ENCODE results near the gene JMJD4. TPM values are rescaled to one million over a fixed set of nuclear protein-coding genes. Genes with fewer than 3 reads are reported as not detected.

Gene JMJD4
- total and polyA plus RNA-seq, 2 donors (not counting 3 experiments of a cell fraction or from before 2014, with no cell fraction given): 17.3 to 31.2 TPM

- H3K4me2 ChIP-seq (ENCODE audit: insufficient read depth, low read length): no peak overlapping the region
- H3K9me3 ChIP-seq (replicated peaks; ENCODE audit: control insufficient read depth, insufficient read depth, low read length): no peaks in the 10 kb centered on the region
- POLR2A ChIA-PET: no interaction called here
- H3K4me1 ChIP-seq (ENCODE audit: control insufficient read depth, extremely low read depth, insufficient read depth, low read length): peaks cover 10% of the 10 kb centered on the region
- H3K36me3 ChIP-seq (ENCODE audit: control insufficient read depth in 2 of 2, extremely low read depth in 1 of 2, insufficient read depth in 2 of 2, low read length in 2 of 2): peaks cover 0 to 25% of the 10 kb centered on the region in 2 experiments
- H3K4me3 ChIP-seq (replicated peaks in 1 of 3; ENCODE audit: insufficient read depth in 1 of 3, low read depth in 1 of 3, low read length in 3 of 3): no peak overlapping the region
- H3K79me2 ChIP-seq (ENCODE audit: control insufficient read depth, insufficient read depth, low read length): no peaks in the 10 kb centered on the region
- no peak overlapping the region for H2AFZ ChIP-seq (ENCODE audit: low read depth, low read length)
- no peak for DNase-seq (ENCODE audit: low read depth, low spot score)
- dilution Hi-C loops (cut with MboI; ENCODE audit: extremely low pct_ligation_motif_present, low sequenced_read_pairs): no loop called here
- intact Hi-C loops (cut with micrococcal nuclease): no loop called here
- no peak overlapping the region for H3K27ac ChIP-seq (ENCODE audit: insufficient read depth, low read depth, low read length)
- CTCF ChIA-PET: no interaction called here
- BruUV-seq (replicated peaks): no TSS peak
- no peaks in the 10 kb centered on the region for H3K27me3 ChIP-seq (ENCODE audit: control insufficient read depth in 2 of 2, insufficient read depth in 2 of 2, low read length in 2 of 2)
- H3K9me1 ChIP-seq (replicated peaks; ENCODE audit: control insufficient read depth, extremely low read depth, insufficient read depth, low read length): no peaks in the 10 kb centered on the region
- TF ChIP-seq POLR2A (IDR thresholded peaks at IDR 0.05; ENCODE audit: low read depth, low read length) (no peak), GATA2 (IDR thresholded peaks at IDR 0.05; ENCODE audit: insufficient read depth, insufficient read length, low read depth, low read length) (no peak), JUN (IDR thresholded peaks at IDR 0.05; ENCODE audit: borderline replicate concordance, insufficient read depth, insufficient read length, low read depth) (no peak), MAX (IDR thresholded peaks at IDR 0.05; ENCODE audit: insufficient read depth, insufficient read length) (no peak)
- H4K20me1 ChIP-seq (replicated peaks; ENCODE audit: control insufficient read depth, extremely low read depth, insufficient read depth, low read length): no peaks in the 10 kb centered on the region
- no peak for FAIRE-seq
- H3K9ac ChIP-seq (replicated peaks; ENCODE audit: extremely low read depth, insufficient read depth, low read length): no peak overlapping the region
These were observed 36.7 kb upstream of the JMJD4 start for GRCh38 chr1:227771771-227772170.

- H3K9ac ChIP-seq (replicated peaks; ENCODE audit: extremely low read depth, insufficient read depth, low read length): no peak overlapping the region
- intact Hi-C loops (cut with micrococcal nuclease): no loop called here
- FAIRE-seq (no peak), DNase-seq (ENCODE audit: low read depth, low spot score) (no peak)
- TF ChIP-seq CTCF (IDR thresholded peaks at IDR 0.05; ENCODE audit: extremely low read depth in 1 of 2, insufficient read depth in 1 of 2, low read depth in 1 of 2, low read length in 2 of 2): no peak
- no peaks in the 10 kb centered on the region for H3K9me1 ChIP-seq (replicated peaks; ENCODE audit: control insufficient read depth, extremely low read depth, insufficient read depth, low read length)
- peaks cover 6% of the 10 kb centered on the region for H3K4me1 ChIP-seq (ENCODE audit: control insufficient read depth, extremely low read depth, insufficient read depth, low read length)
- H3K27me3 ChIP-seq (ENCODE audit: control insufficient read depth in 2 of 2, insufficient read depth in 2 of 2, low read length in 2 of 2): no peaks in the 10 kb centered on the region
- no peaks in the 10 kb centered on the region for H3K9me3 ChIP-seq (replicated peaks; ENCODE audit: control insufficient read depth, insufficient read depth, low read length)
- no peak overlapping the region for H2AFZ ChIP-seq (ENCODE audit: low read depth, low read length)
- dilution Hi-C loops (cut with MboI; ENCODE audit: extremely low pct_ligation_motif_present, low sequenced_read_pairs): no loop called here
- H3K4me3 ChIP-seq (replicated peaks in 1 of 3; ENCODE audit: insufficient read depth in 1 of 3, low read depth in 1 of 3, low read length in 3 of 3): no peak overlapping the region
- H3K4me2 ChIP-seq (ENCODE audit: insufficient read depth, low read length): no peak overlapping the region
- no peaks in the 10 kb centered on the region for H4K20me1 ChIP-seq (replicated peaks; ENCODE audit: control insufficient read depth, extremely low read depth, insufficient read depth, low read length)
- H3K36me3 ChIP-seq (ENCODE audit: control insufficient read depth in 2 of 2, extremely low read depth in 1 of 2, insufficient read depth in 2 of 2, low read length in 2 of 2): peaks cover 0 to 26% of the 10 kb centered on the region in 2 experiments
- CTCF ChIA-PET: no interaction called here
- POLR2A ChIA-PET: no interaction called here
- no peak overlapping the region for H3K27ac ChIP-seq (ENCODE audit: insufficient read depth, low read depth, low read length)
- no TSS peak for BruUV-seq (replicated peaks)
- no peaks in the 10 kb centered on the region for H3K79me2 ChIP-seq (ENCODE audit: control insufficient read depth, insufficient read depth, low read length)
These were observed 36.2 kb upstream of the JMJD4 start for GRCh38 chr1:227771326-227771725.

All from endothelial cell of umbilical vein (primary cell).